IMR-90 (cell line): ENCODE data around the gene MAGI1. TPM values are rescaled to one million over a fixed set of nuclear protein-coding genes. Genes with fewer than 3 reads are reported as not detected.

Experiments
- ATAC-seq: fragments of 200-7000 bp; cut with Tn5 transposase; 2 replicates; pipeline ENCODE4 v1.9.1; 2020; ENCODE audit warnings: low read depth, mild to moderate bottlenecking, moderate library complexity
- BruUV-seq: library from RNA; stranded (reverse); fragments of 400-500 nt; replicated peaks from 2 replicates; lab custom pipeline; 2021; lab: Mats Ljungman, UMichigan
- CTCF ChIA-PET: fragments of 300-600 bp; formaldehyde crosslinking; extraction: SDS; loops from one replicate; lab custom pipeline; 2021; ENCODE audit warnings: antibody characterized with exemption; lab: Yijun Ruan, JAX
- POLR2A ChIA-PET: fragments of 300-600 bp; sonication (Branson Sonifier 250); formaldehyde crosslinking; loops from one replicate; lab custom pipeline; 2022; ENCODE audit warnings: antibody characterized with exemption; ENCODE audit not compliant: unreplicated experiment; lab: Charles Lee
- DNase-seq: peaks from one replicate; pipeline ENCODE4 v3.0.0; 2013
- H2AFZ ChIP-seq: replicated peaks from 2 replicates; pipeline ENCODE3; 2013; ENCODE audit warnings: low read length, mild to moderate bottlenecking; ENCODE audit not compliant: poor library complexity
- H2AK5ac ChIP-seq: 2 replicates; pipeline ENCODE4 v1.6.1; 2013; ENCODE audit warnings: low read depth, low read length, inconsistent platforms
- H2AK9ac ChIP-seq: replicated peaks from 2 replicates; pipeline ENCODE3; 2013; ENCODE audit warnings: mild to moderate bottlenecking, low read depth, low read length, moderate library complexity; ENCODE audit not compliant: poor library complexity
- H2BK120ac ChIP-seq: 2 replicates; pipeline ENCODE4 v1.6.1; 2013; ENCODE audit warnings: low read depth, low read length, inconsistent platforms
- H2BK15ac ChIP-seq: 3 replicates; pipeline ENCODE4 v1.6.1; 2013; ENCODE audit warnings: low read depth, low read length, inconsistent platforms
- H2BK20ac ChIP-seq: 2 replicates; pipeline ENCODE4 v1.6.1; 2013; ENCODE audit warnings: low read depth, mild to moderate bottlenecking, inconsistent platforms, low read length, moderate library complexity
- H2BK5ac ChIP-seq: 2 replicates; pipeline ENCODE4 v1.6.1; 2013; ENCODE audit warnings: mild to moderate bottlenecking, low read depth, low read length, inconsistent platforms; ENCODE audit not compliant: poor library complexity, severe bottlenecking
- H3K14ac ChIP-seq: replicated peaks from 2 replicates; pipeline ENCODE4 v1.6.1; 2013; ENCODE audit warnings: low read depth, low read length, inconsistent platforms
- H3K18ac ChIP-seq: 2 replicates; pipeline ENCODE4 v1.6.1; 2013; ENCODE audit warnings: low read depth, low read length, control low read depth
- H3K23ac ChIP-seq: 2 replicates; pipeline ENCODE4 v1.6.1; 2013; ENCODE audit warnings: low read depth, low read length, inconsistent platforms
- H3K27ac ChIP-seq: 2 replicates; pipeline ENCODE4 v1.5.1; 2013; ENCODE audit warnings: mild to moderate bottlenecking, control low read depth, low read length; ENCODE audit not compliant: insufficient read depth
- H3K27me3 ChIP-seq: 2 replicates; pipeline ENCODE4 v1.6.1; 2013; ENCODE audit warnings: low read length; ENCODE audit not compliant: control insufficient read depth, insufficient read depth
- H3K36me3 ChIP-seq: 2 replicates; pipeline ENCODE4 v1.6.1; 2013; ENCODE audit warnings: low read length, mixed read lengths; ENCODE audit not compliant: control insufficient read depth, insufficient read depth
- H3K4ac ChIP-seq: 2 replicates; pipeline ENCODE4 v1.6.1; 2013; ENCODE audit warnings: low read depth, low read length, inconsistent platforms
- H3K4me1 ChIP-seq: 2 replicates; pipeline ENCODE4 v1.6.1; 2013; ENCODE audit warnings: low read length, mixed read lengths; ENCODE audit not compliant: control insufficient read depth, insufficient read depth
- H3K4me2 ChIP-seq: 2 replicates; pipeline ENCODE4 v1.6.1; 2013; ENCODE audit warnings: low read depth, mild to moderate bottlenecking, control low read depth, low read length, moderate library complexity
- H3K4me3 ChIP-seq: 2 replicates; pipeline ENCODE4 v1.5.1; 2013; ENCODE audit warnings: low read depth, mild to moderate bottlenecking, control low read depth, low read length, moderate library complexity; ENCODE audit not compliant: insufficient read depth
- H3K56ac ChIP-seq: 2 replicates; pipeline ENCODE4 v1.6.1; 2013; ENCODE audit warnings: low read length, inconsistent platforms; ENCODE audit not compliant: insufficient read depth; ENCODE audit errors: extremely low read depth
- H3K79me1 ChIP-seq, 2 experiments: 2 replicates each; pipeline ENCODE4 v1.6.1; 2013; ENCODE audit warnings: low read length in 2 of 2, inconsistent platforms in 1 of 2, low read depth in 1 of 2
- H3K9ac ChIP-seq: 2 replicates; pipeline ENCODE4 v1.6.1; 2013; ENCODE audit warnings: low read depth, low read length, control low read depth
- H3K9me1 ChIP-seq: 2 replicates; pipeline ENCODE4 v1.6.1; 2013; ENCODE audit warnings: low read length, inconsistent platforms; ENCODE audit not compliant: insufficient read depth
- H3K9me3 ChIP-seq: 2 replicates; pipeline ENCODE4 v1.6.1; 2013; ENCODE audit warnings: low read length; ENCODE audit not compliant: control insufficient read depth, insufficient read depth
- H4K20me1 ChIP-seq: 2 replicates; pipeline ENCODE4 v1.6.1; 2013; ENCODE audit warnings: low read length, inconsistent platforms; ENCODE audit not compliant: insufficient read depth
- H4K5ac ChIP-seq: 2 replicates; pipeline ENCODE4 v1.6.1; 2013; ENCODE audit warnings: mild to moderate bottlenecking, low read depth, low read length, control low read depth
- H4K8ac ChIP-seq, 2 experiments: 2 replicates each; pipeline ENCODE4 v1.6.1; 2013; ENCODE audit warnings: low read depth in 2 of 2, low read length in 2 of 2, control low read depth in 1 of 2, inconsistent platforms in 1 of 2
- H4K91ac ChIP-seq: 2 replicates; pipeline ENCODE4 v1.6.1; 2013; ENCODE audit warnings: low read depth, low read length, inconsistent platforms; ENCODE audit not compliant: insufficient read depth
- FOS ChIP-seq: fragments of 150-350 bp; IDR thresholded peaks from 2 replicates; pipeline ENCODE4 v1.6.1; 2016; ENCODE audit warnings: low read depth, low read length
- SMC3 ChIP-seq: fragments of 150-350 bp; IDR thresholded peaks from 2 replicates; pipeline ENCODE4 v1.6.1; 2016; ENCODE audit warnings: low read depth, mild to moderate bottlenecking, antibody characterized with exemption, low read length, moderate library complexity
- WGBS, 2 experiments: methylation state at CpG; one replicate each; pipeline versions ENCODE4 v1.1.5 to v1.1.7; 2013; ENCODE audit warnings: missing lambda C conversion rate in 2 of 2; ENCODE audit not compliant: insufficient read length in 1 of 2; ENCODE audit errors: extremely low coverage in 2 of 2; 5-methylcytosine and 5-hydroxymethylcytosine counted together
- dilution Hi-C: fragments of 300-500 bp; cut with HindIII; formaldehyde crosslinking; loops from one replicate; pipeline ENCODE4 v1.14.3; 2018; ENCODE audit warnings: low sequenced_read_pairs; ENCODE audit not compliant: unreplicated experiment
- in situ Hi-C: fragments of 300-500 bp; cut with MboI; formaldehyde crosslinking; loops from 3 replicates; pipeline ENCODE4 v1.14.3; 2019; ENCODE audit warnings: low sequenced_read_pairs, inconsistent platforms, mixed read lengths
- intact Hi-C: fragments of 100-400 bp; cut with micrococcal nuclease; formaldehyde crosslinking; loops from 2 replicates; pipeline ENCODE4 v1.10.0; 2022
- polyA plus RNA-seq, 3 experiments: library from polyadenylated mRNA; depleted of rRNA; stranded (reverse); fragments of >200 nt; gene quantifications; 2 replicates each; pipeline ENCODE4 v1.2.3, GENCODE V29; 2012; ENCODE audit warnings: low replicate concordance in 1 of 3
- total RNA-seq: library from RNA; depleted of rRNA; stranded (reverse); fragments of >200 nt; gene quantifications from 2 replicates; pipeline ENCODE4 v1.2.3, GENCODE V29; 2012

Gene MAGI1
- total and polyA plus RNA-seq, 2 of the 4 experiments (the other 2 are of a cell fraction), result 14.5 to 24.2 TPM

DNA sequence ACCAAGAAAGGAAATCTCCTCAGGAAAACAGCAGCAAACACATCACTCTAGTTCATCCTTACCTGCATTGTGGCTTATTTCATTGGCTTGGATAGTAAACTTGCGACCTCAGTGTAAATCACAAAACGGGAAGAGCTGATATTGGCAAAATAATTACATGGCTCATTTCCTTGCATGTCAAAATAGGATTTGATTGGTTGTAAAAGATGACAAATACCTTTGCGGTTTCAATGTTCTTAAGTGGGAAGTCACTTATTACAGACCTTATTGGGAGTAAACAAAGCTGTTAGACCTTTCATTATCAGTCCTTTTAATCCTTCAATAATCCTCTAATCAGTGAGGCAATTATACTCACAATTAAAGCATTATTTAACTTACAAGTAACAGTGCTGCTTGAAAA, 590.6 kb downstream of the MAGI1 start:
- H2AK9ac ChIP-seq, result no peak overlapping the region
- H3K23ac ChIP-seq, result no peak overlapping the region
- CTCF ChIA-PET, result interaction anchor here (0.5 to 1.5 kb wide), 3 partner anchors 9 to 494 kb away, joined by 3 to 7 read pairs (median 6); no protein-coding TSS in a partner anchor
- H3K9me3 ChIP-seq, result no peaks in the 10 kb centered on the region
- H4K5ac ChIP-seq, result no peak overlapping the region
- no peak overlapping the region for H2BK20ac ChIP-seq
- H3K27ac ChIP-seq, result no peak overlapping the region
- no peak overlapping the region for H4K91ac ChIP-seq
- H3K4me3 ChIP-seq, result no peak overlapping the region
- H3K27me3 ChIP-seq, result no peaks in the 10 kb centered on the region
- no peak overlapping the region for H2BK15ac ChIP-seq
- no peak overlapping the region for H3K9ac ChIP-seq
- in situ Hi-C loops (loop anchor here (25.0 kb wide), 1 partner anchor 739 kb away; no protein-coding TSS in a partner anchor), intact Hi-C loops (loop anchor here (5.0 kb wide), 1 partner anchor 59 kb away; no protein-coding TSS in a partner anchor), dilution Hi-C loops (no loop called here)
- no peak overlapping the region for H3K56ac ChIP-seq
- no peak overlapping the region for H2BK5ac ChIP-seq
- no peaks in the 10 kb centered on the region for H3K36me3 ChIP-seq
- no peak overlapping the region for H2AFZ ChIP-seq
- H3K14ac ChIP-seq, result no peak overlapping the region
- no TSS peak for BruUV-seq
- H3K18ac ChIP-seq, result no peak overlapping the region
- peaks cover 6% of the 10 kb centered on the region for H3K4me1 ChIP-seq
- ATAC-seq (no peak), DNase-seq (no peak)
- no peak overlapping the region for H4K8ac ChIP-seq
- H3K79me1 ChIP-seq, result no peaks in the 10 kb centered on the region; a peak in 1 of 4 replicates
- POLR2A ChIA-PET, result no interaction called here
- no peak for TF ChIP-seq FOS
- no peak for TF ChIP-seq SMC3
- no peak overlapping the region for H3K4me2 ChIP-seq
- no CpG with 5 or more reads among the region's 3 CpGs for WGBS, 2 experiments
- H3K9me1 ChIP-seq, result no peaks in the 10 kb centered on the region; the same call in 1 of the 2 replicates
- H2AK5ac ChIP-seq, result no peak overlapping the region
- no peak overlapping the region for H3K4ac ChIP-seq
- no peak overlapping the region for H2BK120ac ChIP-seq
- no peaks in the 10 kb centered on the region for H4K20me1 ChIP-seq
